ENCODE data around the gene TMEM255B.

TMEM255B gene

GRCh38 chr13:113857531-113858195 is 98.6 kb downstream of the TMEM255B start:
- Histone ChIP-seq H3K79me2 (ENCODE audit: insufficient read depth, low read length) (no peaks in the 10 kb centered on the region), H3K9ac (ENCODE audit: low read length) (no peak overlapping the region), H3K9me3 (ENCODE audit: low read length) (0 out of 2 replicates have a peak, but pooled peaks cover 2% of the 10 kb centered on the region), H3K4me1 (ENCODE audit: insufficient read depth, low read length, severe bottlenecking) (no peaks in the 10 kb centered on the region), H2AFZ (ENCODE audit: low read length) (no peak overlapping the region), H3K27me3 (ENCODE audit: insufficient read depth, low read length) (peaks cover 4% of the 10 kb centered on the region), H3K36me3 (ENCODE audit: insufficient read depth, low read length) (no peaks in the 10 kb centered on the region), H3K9me2 (ENCODE audit: low read depth, low read length) (no peaks in the 10 kb centered on the region), H4K20me1 (ENCODE audit: insufficient read depth, low read length) (no peaks in the 10 kb centered on the region), H3K27ac (ENCODE audit: low read depth, low read length, poor library complexity, severe bottlenecking) (no peak overlapping the region), H3K4me2 (ENCODE audit: low read length) (no peak overlapping the region), H3F3A (ENCODE audit: insufficient read depth, low read length) (no peaks in the 10 kb centered on the region), H3K4me3 (ENCODE audit: low read depth, low read length, poor library complexity, severe bottlenecking) (no peak overlapping the region)
- TF ChIP-seq, protein P1, sequence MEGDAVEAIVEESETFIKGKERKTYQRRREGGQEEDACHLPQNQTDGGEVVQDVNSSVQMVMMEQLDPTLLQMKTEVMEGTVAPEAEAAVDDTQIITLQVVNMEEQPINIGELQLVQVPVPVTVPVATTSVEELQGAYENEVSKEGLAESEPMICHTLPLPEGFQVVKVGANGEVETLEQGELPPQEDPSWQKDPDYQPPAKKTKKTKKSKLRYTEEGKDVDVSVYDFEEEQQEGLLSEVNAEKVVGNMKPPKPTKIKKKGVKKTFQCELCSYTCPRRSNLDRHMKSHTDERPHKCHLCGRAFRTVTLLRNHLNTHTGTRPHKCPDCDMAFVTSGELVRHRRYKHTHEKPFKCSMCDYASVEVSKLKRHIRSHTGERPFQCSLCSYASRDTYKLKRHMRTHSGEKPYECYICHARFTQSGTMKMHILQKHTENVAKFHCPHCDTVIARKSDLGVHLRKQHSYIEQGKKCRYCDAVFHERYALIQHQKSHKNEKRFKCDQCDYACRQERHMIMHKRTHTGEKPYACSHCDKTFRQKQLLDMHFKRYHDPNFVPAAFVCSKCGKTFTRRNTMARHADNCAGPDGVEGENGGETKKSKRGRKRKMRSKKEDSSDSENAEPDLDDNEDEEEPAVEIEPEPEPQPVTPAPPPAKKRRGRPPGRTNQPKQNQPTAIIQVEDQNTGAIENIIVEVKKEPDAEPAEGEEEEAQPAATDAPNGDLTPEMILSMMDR (IDR thresholded peaks at IDR 0.05; ENCODE audit: low read length) = no peak
- no peak for TF ChIP-seq EZH2 (IDR thresholded peaks at IDR 0.05; ENCODE audit: borderline replicate concordance, low read length)

GRCh38 chr13:113859311-113860050 is 100.5 kb downstream of the TMEM255B start:
- Histone ChIP-seq H3K4me3 (ENCODE audit: low read depth, low read length, poor library complexity, severe bottlenecking) (no peak overlapping the region), H2AFZ (ENCODE audit: low read length) (no peak overlapping the region), H3K9me3 (ENCODE audit: low read length) (0 out of 2 replicates have a peak, but pooled peaks cover 2% of the 10 kb centered on the region), H4K20me1 (ENCODE audit: insufficient read depth, low read length) (no peaks in the 10 kb centered on the region), H3K9ac (ENCODE audit: low read length) (no peak overlapping the region), H3K27ac (ENCODE audit: low read depth, low read length, poor library complexity, severe bottlenecking) (no peak overlapping the region), H3K4me2 (ENCODE audit: low read length) (no peak overlapping the region), H3F3A (ENCODE audit: insufficient read depth, low read length) (no peaks in the 10 kb centered on the region), H3K4me1 (ENCODE audit: insufficient read depth, low read length, severe bottlenecking) (no peaks in the 10 kb centered on the region), H3K9me2 (ENCODE audit: low read depth, low read length) (no peaks in the 10 kb centered on the region), H3K36me3 (ENCODE audit: insufficient read depth, low read length) (no peaks in the 10 kb centered on the region), H3K79me2 (ENCODE audit: insufficient read depth, low read length) (no peaks in the 10 kb centered on the region), H3K27me3 (ENCODE audit: insufficient read depth, low read length) (peaks cover 3% of the 10 kb centered on the region; the same call in 1 of the 2 replicates)
- TF ChIP-seq EZH2 (IDR thresholded peaks at IDR 0.05; ENCODE audit: borderline replicate concordance, low read length) = no peak
- TF ChIP-seq, protein P1 (IDR thresholded peaks at IDR 0.05; ENCODE audit: low read length) = no peak

GRCh38 chr13:113860051-113860664 is 101.1 kb downstream of the TMEM255B start:
- Histone ChIP-seq H4K20me1 (ENCODE audit: insufficient read depth, low read length) (no peaks in the 10 kb centered on the region), H3K27me3 (ENCODE audit: insufficient read depth, low read length) (peaks cover 5% of the 10 kb centered on the region; the same call in 1 of the 2 replicates), H3K4me2 (ENCODE audit: low read length) (no peak overlapping the region), H2AFZ (ENCODE audit: low read length) (no peak overlapping the region), H3K27ac (ENCODE audit: low read depth, low read length, poor library complexity, severe bottlenecking) (no peak overlapping the region), H3K4me3 (ENCODE audit: low read depth, low read length, poor library complexity, severe bottlenecking) (no peak overlapping the region), H3F3A (ENCODE audit: insufficient read depth, low read length) (no peaks in the 10 kb centered on the region), H3K9me2 (ENCODE audit: low read depth, low read length) (no peaks in the 10 kb centered on the region), H3K36me3 (ENCODE audit: insufficient read depth, low read length) (no peaks in the 10 kb centered on the region), H3K4me1 (ENCODE audit: insufficient read depth, low read length, severe bottlenecking) (no peaks in the 10 kb centered on the region), H3K79me2 (ENCODE audit: insufficient read depth, low read length) (no peaks in the 10 kb centered on the region), H3K9me3 (ENCODE audit: low read length) (0 out of 2 replicates have a peak, but pooled peaks cover 2% of the 10 kb centered on the region), H3K9ac (ENCODE audit: low read length) (no peak overlapping the region)
- TF ChIP-seq EZH2 (IDR thresholded peaks at IDR 0.05; ENCODE audit: borderline replicate concordance, low read length) = no peak
- TF ChIP-seq, protein P1 (IDR thresholded peaks at IDR 0.05; ENCODE audit: low read length) = no peak

Measured in OCI-LY1 (cell line).